Tibial nerve (tissue), 4 donors: ENCODE measurements around the gene DGKH. TPM values are rescaled to one million over a fixed set of nuclear protein-coding genes. Genes with fewer than 3 reads are reported as not detected.
"Not testable (repeated sequence)": the region's sequence is repeated elsewhere in the genome, so short reads cannot be mapped to it uniquely, and the experiment has no call there.

Experiments
- DNase-seq, 2 donors: peaks; one replicate each; pipeline ENCODE4 v3.0.0-alpha.2; 2019; ENCODE audit warnings: low spot score in 2 of 2
- H3K27ac ChIP-seq, 4 donors: fragments of 200-600 bp; sonication (generic) in 3 of 4; one replicate each; pipeline ENCODE4 v1.5.1; 2017 to 2019; ENCODE audit warnings: mild to moderate bottlenecking in 1 of 4
- H3K27me3 ChIP-seq, 2 donors: fragments of 200-600 bp; sonication (generic) in 1 of 2; one replicate each; pipeline versions ENCODE4 v1.5.1 to v1.6.0; 2017 to 2019
- H3K36me3 ChIP-seq, 3 donors: fragments of 200-600 bp; sonication (generic); one replicate each; pipeline ENCODE4 v1.5.1; 2018 to 2019
- H3K4me1 ChIP-seq, 4 donors: fragments of 200-600 bp; sonication (generic) in 3 of 4; one replicate each; pipeline ENCODE4 v1.5.1; 2017 to 2019
- H3K4me3 ChIP-seq, 4 donors: fragments of 200-600 bp; sonication (generic) in 3 of 4; one replicate each; pipeline ENCODE4 v1.5.1; 2017 to 2019; ENCODE audit warnings: mild to moderate bottlenecking in 1 of 4, moderate library complexity in 1 of 4
- H3K9me3 ChIP-seq, 4 donors: fragments of 200-600 bp; sonication (generic) in 3 of 4; one replicate each; pipeline ENCODE4 v1.5.1; 2017 to 2019
- CTCF ChIP-seq, 5 experiments: fragments of 200-600 bp in 3 of 5; fragments of 450-650 bp in 2 of 5; sonication (generic) in 3 of 5; IDR thresholded peaks; one replicate each; pipeline ENCODE4 v1.5.1; 2016 to 2019; ENCODE audit warnings: antibody characterized with exemption in 5 of 5, mild to moderate bottlenecking in 3 of 5, moderate library complexity in 2 of 5
- EP300 ChIP-seq, 2 donors: sonication (generic); formaldehyde crosslinking; IDR thresholded peaks; one replicate each; pipeline ENCODE4 v1.6.1; 2017; ENCODE audit warnings: antibody characterized with exemption in 2 of 2, mild to moderate bottlenecking in 1 of 2
- POLR2A ChIP-seq, 2 donors: fragments of 450-650 bp; IDR thresholded peaks; one replicate each; pipeline ENCODE4 v1.6.1; 2017; ENCODE audit warnings: antibody characterized with exemption in 2 of 2, mild to moderate bottlenecking in 2 of 2, moderate library complexity in 2 of 2
- WGBS, 2 donors: methylation state at CpG; one replicate each; pipeline ENCODE4 v1.1.5; 2018; 5-methylcytosine and 5-hydroxymethylcytosine counted together
- total RNA-seq, 4 donors: library from RNA; depleted of rRNA; stranded (reverse); fragments of >200 nt; gene quantifications; one replicate each; pipeline ENCODE4 v1.1.0, GENCODE V29; 2016

Gene DGKH
- total RNA-seq, 4 donors from 2014 or later: 9.6 to 14.5 (median 12.3) TPM

GRCh38 chr13:42136518-42136917, 88.1 kb downstream of the DGKH start:
- H3K4me3 ChIP-seq: no peak overlapping the region
- H3K36me3 ChIP-seq: no peaks in the 10 kb centered on the region
- no peaks in the 10 kb centered on the region for H3K27me3 ChIP-seq
- H3K4me1 ChIP-seq: no peaks in the 10 kb centered on the region
- WGBS, 2 donors: 79 to 83% methylated on average over 3 of the region's 3 CpGs
- H3K9me3 ChIP-seq: no peaks in the 10 kb centered on the region
- TF ChIP-seq CTCF (IDR thresholded peaks at IDR 0.05) (no peak), POLR2A (IDR thresholded peaks at IDR 0.05) (no peak), EP300 (IDR thresholded peaks at IDR 0.05) (no peak)
- H3K27ac ChIP-seq: no peak overlapping the region
- no peak for DNase-seq

- H3K27ac ChIP-seq: no peak overlapping the region
- no peaks in the 10 kb centered on the region for H3K36me3 ChIP-seq
- WGBS, 2 donors: 92 to 95% methylated on average over 3 of the region's 3 CpGs
- DNase-seq: no peak
- H3K9me3 ChIP-seq: no peaks in the 10 kb centered on the region
- no peaks in the 10 kb centered on the region for H3K27me3 ChIP-seq
- no peak overlapping the region for H3K4me3 ChIP-seq
- no peaks in the 10 kb centered on the region for H3K4me1 ChIP-seq
- TF ChIP-seq CTCF (IDR thresholded peaks at IDR 0.05) (no peak), POLR2A (IDR thresholded peaks at IDR 0.05) (no peak), EP300 (IDR thresholded peaks at IDR 0.05) (no peak)
These were observed 89.5 kb downstream of the DGKH start for GRCh38 chr13:42137856-42138537.

- Histone ChIP-seq H3K27me3 (no peaks in the 10 kb centered on the region), H3K4me1 (no peaks in the 10 kb centered on the region), H3K4me3 (no peak overlapping the region), H3K27ac (no peak overlapping the region), H3K36me3 (no peaks in the 10 kb centered on the region), H3K9me3 (no peaks in the 10 kb centered on the region)
- no peak for DNase-seq
- no peak for TF ChIP-seq EP300 (IDR thresholded peaks at IDR 0.05)
- 69 to 77% methylated on average over 2 of the region's 2 CpGs for WGBS, 2 donors
These were observed 92.0 kb downstream of the DGKH start for GRCh38 chr13:42140494-42140893.

GRCh38 chr13:42141052-42141451, 92.6 kb downstream of the DGKH start:
- not testable (repeated sequence) for H3K4me3 ChIP-seq, H3K36me3 ChIP-seq, H3K4me1 ChIP-seq, H3K27ac ChIP-seq, DNase-seq, H3K27me3 ChIP-seq, H3K9me3 ChIP-seq
- WGBS, 2 donors: 96 to 98% methylated on average over 2 of the region's 2 CpGs

- 75 to 78% methylated on average over 2 of the region's 2 CpGs for WGBS, 2 donors
- DNase-seq: no peak
- Histone ChIP-seq H3K4me1 (no peaks in the 10 kb centered on the region), H3K36me3 (no peaks in the 10 kb centered on the region), H3K27ac (no peak overlapping the region), H3K4me3 (no peak overlapping the region), H3K27me3 (no peaks in the 10 kb centered on the region), H3K9me3 (no peaks in the 10 kb centered on the region)
- TF ChIP-seq EP300 (IDR thresholded peaks at IDR 0.05): no peak
- TF ChIP-seq CTCF (IDR thresholded peaks at IDR 0.05): no peak
- no peak for TF ChIP-seq POLR2A (IDR thresholded peaks at IDR 0.05)
These were observed 97.9 kb downstream of the DGKH start for GRCh38 chr13:42146359-42146758.

GRCh38 chr13:42148538-42148937, 100.1 kb downstream of the DGKH start:
- Histone ChIP-seq H3K4me1 (no peaks in the 10 kb centered on the region), H3K36me3 (no peaks in the 10 kb centered on the region), H3K4me3 (no peak overlapping the region), H3K9me3 (no peaks in the 10 kb centered on the region), H3K27ac (no peak overlapping the region), H3K27me3 (no peaks in the 10 kb centered on the region)
- TF ChIP-seq POLR2A (IDR thresholded peaks at IDR 0.05) (no peak), EP300 (IDR thresholded peaks at IDR 0.05) (no peak), CTCF (IDR thresholded peaks at IDR 0.05) (no peak)
- no peak for DNase-seq
- 85 to 88% methylated on average over 7 of the region's 7 CpGs for WGBS, 2 donors
